ENCODE measurements around the gene CYP4F12. TPM values are rescaled to one million over a fixed set of nuclear protein-coding genes. Genes with fewer than 3 reads are reported as not detected.
A peak's percentile ranks its signal among the peaks of the same experiment; 100 is the strongest.

Gene CYP4F12
- total and polyA plus RNA-seq, 2 experiments from 2014 or later = not detected

DNA sequence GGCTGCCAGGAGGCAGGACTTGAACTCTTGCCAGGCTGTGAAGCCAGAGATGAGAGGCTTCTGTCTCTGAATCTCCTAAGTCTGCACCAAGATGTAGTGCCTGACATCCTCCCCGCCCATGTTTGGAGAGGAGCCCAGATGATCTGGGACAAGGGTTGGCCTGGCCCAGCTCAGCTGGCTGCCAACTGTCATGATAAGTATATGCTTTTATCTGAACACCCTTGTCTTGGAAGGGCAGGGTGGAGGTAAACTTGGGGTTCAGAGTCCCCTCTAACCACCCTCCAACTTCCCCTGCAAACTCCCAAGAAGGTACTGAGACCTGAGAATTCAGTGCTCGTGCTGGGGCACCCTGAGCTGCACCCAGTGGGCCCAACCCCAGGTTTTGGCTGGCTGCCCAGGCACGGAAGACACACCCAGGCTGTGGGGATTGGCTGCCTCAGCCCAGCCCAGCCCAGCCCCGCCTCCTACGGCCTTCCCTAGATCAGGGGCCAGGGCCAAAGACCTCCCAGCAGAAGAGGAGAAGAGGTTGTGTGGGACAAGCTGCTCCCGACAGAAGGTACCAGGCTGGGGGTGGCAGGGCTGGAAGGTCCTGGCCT, at the start of gene CYP4F12 (continued):
- no peak for TF ChIP-seq CREB1 (CRISPR knock-in tag; IDR thresholded peaks at IDR 0.05; ENCODE audit: low read depth)

- Mint-ChIP-seq H3K4me3 (no peak overlapping the region), H3K9me3 (peaks cover 86% of the 10 kb centered on the region), H3K27me3 (ENCODE audit: insufficient read depth, low read depth, poor library complexity) (peaks cover 13% of the 10 kb centered on the region), H3K27ac (no peak overlapping the region), H3K36me3 (ENCODE audit: low read depth) (peaks cover 31% of the 10 kb centered on the region), H3K4me1 (no peaks in the 10 kb centered on the region)
- TF ChIP-seq JUNB (IDR thresholded peaks at IDR 0.05; ENCODE audit: unreplicated experiment) (no peak), NANOG (IDR thresholded peaks at IDR 0.05; ENCODE audit: borderline replicate concordance) (no peak), REST (IDR thresholded peaks at IDR 0.05; ENCODE audit: unreplicated experiment) (peak; percentile 62)
- TF ChIP-seq, protein P1, sequence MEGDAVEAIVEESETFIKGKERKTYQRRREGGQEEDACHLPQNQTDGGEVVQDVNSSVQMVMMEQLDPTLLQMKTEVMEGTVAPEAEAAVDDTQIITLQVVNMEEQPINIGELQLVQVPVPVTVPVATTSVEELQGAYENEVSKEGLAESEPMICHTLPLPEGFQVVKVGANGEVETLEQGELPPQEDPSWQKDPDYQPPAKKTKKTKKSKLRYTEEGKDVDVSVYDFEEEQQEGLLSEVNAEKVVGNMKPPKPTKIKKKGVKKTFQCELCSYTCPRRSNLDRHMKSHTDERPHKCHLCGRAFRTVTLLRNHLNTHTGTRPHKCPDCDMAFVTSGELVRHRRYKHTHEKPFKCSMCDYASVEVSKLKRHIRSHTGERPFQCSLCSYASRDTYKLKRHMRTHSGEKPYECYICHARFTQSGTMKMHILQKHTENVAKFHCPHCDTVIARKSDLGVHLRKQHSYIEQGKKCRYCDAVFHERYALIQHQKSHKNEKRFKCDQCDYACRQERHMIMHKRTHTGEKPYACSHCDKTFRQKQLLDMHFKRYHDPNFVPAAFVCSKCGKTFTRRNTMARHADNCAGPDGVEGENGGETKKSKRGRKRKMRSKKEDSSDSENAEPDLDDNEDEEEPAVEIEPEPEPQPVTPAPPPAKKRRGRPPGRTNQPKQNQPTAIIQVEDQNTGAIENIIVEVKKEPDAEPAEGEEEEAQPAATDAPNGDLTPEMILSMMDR (conservative IDR thresholded peaks at IDR 0.05; ENCODE audit: low read depth in 2 of 2) = no peak
- no peak overlapping the region for H3K4me3 ChIP-seq
- H3K27me3 ChIP-seq (ENCODE audit: insufficient read depth) = no peaks in the 10 kb centered on the region
- no peaks in the 10 kb centered on the region for H3F3A ChIP-seq (replicated peaks; ENCODE audit: low read depth)
- H3K4me1 ChIP-seq (ENCODE audit: insufficient read depth) = no peaks in the 10 kb centered on the region
- H3K79me2 ChIP-seq (replicated peaks; ENCODE audit: insufficient read depth) = no peaks in the 10 kb centered on the region
- DNase-seq (ENCODE audit: low spot score) (peak; percentile 5), ATAC-seq (no peak)
- no peak overlapping the region for H3K27ac ChIP-seq (ENCODE audit: low read depth)
- H4K20me1 ChIP-seq (replicated peaks; ENCODE audit: insufficient read depth) = no peaks in the 10 kb centered on the region
- no peaks in the 10 kb centered on the region for H3K36me3 ChIP-seq (ENCODE audit: insufficient read depth)
- no peak overlapping the region for H2AFZ ChIP-seq
- H3K9me2 ChIP-seq (ENCODE audit: insufficient read depth) = no peaks in the 10 kb centered on the region
- H3K4me2 ChIP-seq = no peak overlapping the region
Observed at GRCh38 chr19:15623711-15624318, 49.1 kb upstream of the CYP4F12 start.

DNA sequence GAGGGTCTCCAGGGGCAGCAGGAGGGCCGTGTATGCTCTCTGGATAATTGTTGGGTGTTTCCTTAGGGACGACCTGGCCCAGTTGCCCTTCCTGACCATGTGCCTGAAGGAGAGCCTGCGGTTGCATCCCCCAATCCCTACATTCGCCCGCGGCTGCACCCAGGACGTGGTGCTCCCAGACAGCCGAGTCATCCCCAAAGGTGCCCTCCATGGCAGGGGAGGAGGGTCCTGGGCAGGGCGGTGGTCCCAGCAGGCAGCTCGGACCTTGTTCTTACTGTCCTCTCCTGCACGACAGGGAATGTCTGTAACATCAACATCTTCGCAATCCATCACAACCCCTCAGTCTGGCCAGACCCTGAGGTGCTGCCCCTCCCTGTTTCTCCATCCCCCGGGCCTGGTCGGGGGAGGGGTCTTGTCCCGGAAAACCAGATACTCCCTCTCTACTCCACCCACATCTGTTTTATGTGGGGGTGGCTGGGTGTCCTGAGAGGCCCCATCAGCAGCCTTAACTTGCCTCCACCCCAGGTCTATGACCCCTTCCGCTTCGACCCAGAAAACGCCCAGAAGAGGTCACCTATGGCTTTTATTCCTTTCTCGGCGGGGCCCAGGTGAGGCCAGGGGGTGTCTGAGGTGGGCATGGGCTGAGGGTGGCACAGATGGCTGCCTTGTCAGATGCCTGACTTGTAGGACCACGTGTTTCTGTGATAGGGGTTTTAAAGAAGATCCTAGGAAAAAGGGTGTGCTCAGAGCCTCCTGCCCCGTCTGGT, 44.5 kb upstream of the CYP4F12 start:
- H3K9me3 Mint-ChIP-seq = peaks cover 83% of the 10 kb centered on the region
- H3K36me3 Mint-ChIP-seq (ENCODE audit: low read depth) = peaks cover 15% of the 10 kb centered on the region
- TF ChIP-seq, protein P2, sequence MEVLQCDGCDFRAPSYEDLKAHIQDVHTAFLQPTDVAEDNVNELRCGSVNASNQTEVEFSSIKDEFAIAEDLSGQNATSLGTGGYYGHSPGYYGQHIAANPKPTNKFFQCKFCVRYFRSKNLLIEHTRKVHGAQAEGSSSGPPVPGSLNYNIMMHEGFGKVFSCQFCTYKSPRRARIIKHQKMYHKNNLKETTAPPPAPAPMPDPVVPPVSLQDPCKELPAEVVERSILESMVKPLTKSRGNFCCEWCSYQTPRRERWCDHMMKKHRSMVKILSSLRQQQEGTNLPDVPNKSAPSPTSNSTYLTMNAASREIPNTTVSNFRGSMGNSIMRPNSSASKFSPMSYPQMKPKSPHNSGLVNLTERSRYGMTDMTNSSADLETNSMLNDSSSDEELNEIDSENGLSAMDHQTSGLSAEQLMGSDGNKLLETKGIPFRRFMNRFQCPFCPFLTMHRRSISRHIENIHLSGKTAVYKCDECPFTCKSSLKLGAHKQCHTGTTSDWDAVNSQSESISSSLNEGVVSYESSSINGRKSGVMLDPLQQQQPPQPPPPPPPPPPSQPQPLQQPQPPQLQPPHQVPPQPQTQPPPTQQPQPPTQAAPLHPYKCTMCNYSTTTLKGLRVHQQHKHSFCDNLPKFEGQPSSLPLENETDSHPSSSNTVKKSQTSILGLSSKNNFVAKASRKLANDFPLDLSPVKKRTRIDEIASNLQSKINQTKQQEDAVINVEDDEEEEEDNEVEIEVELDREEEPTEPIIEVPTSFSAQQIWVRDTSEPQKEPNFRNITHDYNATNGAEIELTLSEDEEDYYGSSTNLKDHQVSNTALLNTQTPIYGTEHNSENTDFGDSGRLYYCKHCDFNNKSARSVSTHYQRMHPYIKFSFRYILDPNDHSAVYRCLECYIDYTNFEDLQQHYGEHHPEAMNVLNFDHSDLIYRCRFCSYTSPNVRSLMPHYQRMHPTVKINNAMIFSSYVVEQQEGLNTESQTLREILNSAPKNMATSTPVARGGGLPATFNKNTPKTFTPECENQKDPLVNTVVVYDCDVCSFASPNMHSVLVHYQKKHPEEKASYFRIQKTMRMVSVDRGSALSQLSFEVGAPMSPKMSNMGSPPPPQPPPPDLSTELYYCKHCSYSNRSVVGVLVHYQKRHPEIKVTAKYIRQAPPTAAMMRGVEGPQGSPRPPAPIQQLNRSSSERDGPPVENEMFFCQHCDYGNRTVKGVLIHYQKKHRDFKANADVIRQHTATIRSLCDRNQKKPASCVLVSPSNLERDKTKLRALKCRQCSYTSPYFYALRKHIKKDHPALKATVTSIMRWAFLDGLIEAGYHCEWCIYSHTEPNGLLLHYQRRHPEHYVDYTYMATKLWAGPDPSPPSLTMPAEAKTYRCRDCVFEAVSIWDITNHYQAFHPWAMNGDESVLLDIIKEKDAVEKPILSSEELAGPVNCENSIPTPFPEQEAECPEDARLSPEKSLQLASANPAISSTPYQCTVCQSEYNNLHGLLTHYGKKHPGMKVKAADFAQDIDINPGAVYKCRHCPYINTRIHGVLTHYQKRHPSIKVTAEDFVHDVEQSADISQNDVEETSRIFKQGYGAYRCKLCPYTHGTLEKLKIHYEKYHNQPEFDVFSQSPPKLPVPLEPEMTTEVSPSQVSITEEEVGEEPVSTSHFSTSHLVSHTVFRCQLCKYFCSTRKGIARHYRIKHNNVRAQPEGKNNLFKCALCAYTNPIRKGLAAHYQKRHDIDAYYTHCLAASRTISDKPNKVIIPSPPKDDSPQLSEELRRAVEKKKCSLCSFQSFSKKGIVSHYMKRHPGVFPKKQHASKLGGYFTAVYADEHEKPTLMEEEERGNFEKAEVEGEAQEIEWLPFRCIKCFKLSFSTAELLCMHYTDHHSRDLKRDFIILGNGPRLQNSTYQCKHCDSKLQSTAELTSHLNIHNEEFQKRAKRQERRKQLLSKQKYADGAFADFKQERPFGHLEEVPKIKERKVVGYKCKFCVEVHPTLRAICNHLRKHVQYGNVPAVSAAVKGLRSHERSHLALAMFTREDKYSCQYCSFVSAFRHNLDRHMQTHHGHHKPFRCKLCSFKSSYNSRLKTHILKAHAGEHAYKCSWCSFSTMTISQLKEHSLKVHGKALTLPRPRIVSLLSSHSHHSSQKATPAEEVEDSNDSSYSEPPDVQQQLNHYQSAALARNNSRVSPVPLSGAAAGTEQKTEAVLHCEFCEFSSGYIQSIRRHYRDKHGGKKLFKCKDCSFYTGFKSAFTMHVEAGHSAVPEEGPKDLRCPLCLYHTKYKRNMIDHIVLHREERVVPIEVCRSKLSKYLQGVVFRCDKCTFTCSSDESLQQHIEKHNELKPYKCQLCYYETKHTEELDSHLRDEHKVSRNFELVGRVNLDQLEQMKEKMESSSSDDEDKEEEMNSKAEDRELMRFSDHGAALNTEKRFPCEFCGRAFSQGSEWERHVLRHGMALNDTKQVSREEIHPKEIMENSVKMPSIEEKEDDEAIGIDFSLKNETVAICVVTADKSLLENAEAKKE (CRISPR knock-in tag; IDR thresholded peaks at IDR 0.05) = no peak

More for the DNA sequence above, 44.5 kb upstream of the CYP4F12 start:
- no peak overlapping the region for H3K4me3 ChIP-seq
- no peaks in the 10 kb centered on the region for H3F3A ChIP-seq (replicated peaks; ENCODE audit: low read depth)
- no peaks in the 10 kb centered on the region for H3K36me3 ChIP-seq (ENCODE audit: insufficient read depth)
- H3K4me3 Mint-ChIP-seq = no peak overlapping the region
- H3K9me2 ChIP-seq (ENCODE audit: insufficient read depth) = no peaks in the 10 kb centered on the region
- no peak overlapping the region for H3K27ac Mint-ChIP-seq
- peaks cover 4% of the 10 kb centered on the region for H3K27me3 Mint-ChIP-seq (ENCODE audit: insufficient read depth, low read depth, poor library complexity)
- no peak overlapping the region for H3K27ac ChIP-seq (ENCODE audit: low read depth)
- no peak overlapping the region for H2AFZ ChIP-seq
- ATAC-seq = no peak
- no peaks in the 10 kb centered on the region for H3K4me1 Mint-ChIP-seq
- H3K4me1 ChIP-seq (ENCODE audit: insufficient read depth) = no peaks in the 10 kb centered on the region
- no peaks in the 10 kb centered on the region for H3K79me2 ChIP-seq (replicated peaks; ENCODE audit: insufficient read depth)
- H3K4me2 ChIP-seq = no peak overlapping the region
- DNase-seq (ENCODE audit: low spot score) = no peak
- no peaks in the 10 kb centered on the region for H3K27me3 ChIP-seq (ENCODE audit: insufficient read depth)
- H4K20me1 ChIP-seq (replicated peaks; ENCODE audit: insufficient read depth) = no peaks in the 10 kb centered on the region
